Measurements from ENCODE around the gene ZC3H13. TPM values are rescaled to one million over a fixed set of nuclear protein-coding genes. Genes with fewer than 3 reads are reported as not detected.

ZC3H13 gene
- 38.8 to 45.0 TPM (median 39.6 TPM) in 3 replicates for total RNA-seq
- long read RNA-seq, partial matches to known transcripts = 8 of 22 reads
- long read RNA-seq, other reads (novel, unspliced or antisense) = 14 of 22 reads

- Mint-ChIP-seq H3K9me3 (ENCODE audit: low read depth) (no peaks in the 10 kb centered on the region), H3K4me1 (ENCODE audit: low read depth) (peaks cover 39% of the 10 kb centered on the region), H3K4me3 (ENCODE audit: unreplicated experiment) (peak within 1 kb of the TSS; percentile 97), H3K27me3 (ENCODE audit: low read depth) (no peaks in the 10 kb centered on the region), H3K27ac (ENCODE audit: unreplicated experiment) (peak within 1 kb of the TSS; percentile 99), H3K36me3 (ENCODE audit: low read depth) (no peaks in the 10 kb centered on the region)
- peak; percentile 97 for DNase-seq (ENCODE audit: low spot score)
- peak; percentile 69 for TF ChIP-seq CTCF (IDR thresholded peaks at IDR 0.05)
Measured at GRCh38 chr13:46052319-46053161, at the start of gene ZC3H13. TSS of gene ZC3H13 (minus strand) at chr13:46052746. CDS start at chr13:46045507, 7,239 bp downstream.

GRCh38 chr13:46102255-46102605, 49.7 kb upstream of the ZC3H13 start:
- no peaks in the 10 kb centered on the region for H3K9me3 Mint-ChIP-seq (ENCODE audit: low read depth)

GRCh38 chr13:46101484-46102254, 49.1 kb upstream of the ZC3H13 start:
- H3K27ac Mint-ChIP-seq (ENCODE audit: unreplicated experiment) = no peak overlapping the region
- no peak overlapping the region for H3K4me3 Mint-ChIP-seq (ENCODE audit: unreplicated experiment)
- no peaks in the 10 kb centered on the region for H3K27me3 Mint-ChIP-seq (ENCODE audit: low read depth)

More at GRCh38 chr13:46102255-46102605, 49.7 kb upstream of the ZC3H13 start:
- H3K36me3 Mint-ChIP-seq (ENCODE audit: low read depth) = no peaks in the 10 kb centered on the region
- DNase-seq (ENCODE audit: low spot score) = no peak
- no peak overlapping the region for H3K4me3 Mint-ChIP-seq (ENCODE audit: unreplicated experiment)
- peaks cover 9% of the 10 kb centered on the region for H3K4me1 Mint-ChIP-seq (ENCODE audit: low read depth)
- TF ChIP-seq CTCF (IDR thresholded peaks at IDR 0.05) = no peak
- no peak overlapping the region for H3K27ac Mint-ChIP-seq (ENCODE audit: unreplicated experiment)
- H3K27me3 Mint-ChIP-seq (ENCODE audit: low read depth) = no peaks in the 10 kb centered on the region

GRCh38 chr13:46101002-46101401, 48.5 kb upstream of the ZC3H13 start:
- H3K4me3 Mint-ChIP-seq (ENCODE audit: unreplicated experiment) = no peak overlapping the region
- DNase-seq (ENCODE audit: low spot score) = no peak
- peaks cover 12% of the 10 kb centered on the region for H3K4me1 Mint-ChIP-seq (ENCODE audit: low read depth)
- no peaks in the 10 kb centered on the region for H3K36me3 Mint-ChIP-seq (ENCODE audit: low read depth)
- no peaks in the 10 kb centered on the region for H3K27me3 Mint-ChIP-seq (ENCODE audit: low read depth)
- H3K27ac Mint-ChIP-seq (ENCODE audit: unreplicated experiment) = no peak overlapping the region
- TF ChIP-seq CTCF (IDR thresholded peaks at IDR 0.05) = no peak
- no peaks in the 10 kb centered on the region for H3K9me3 Mint-ChIP-seq (ENCODE audit: low read depth)

More at GRCh38 chr13:46101484-46102254, 49.1 kb upstream of the ZC3H13 start:
- H3K9me3 Mint-ChIP-seq (ENCODE audit: low read depth) = no peaks in the 10 kb centered on the region
- peaks cover 12% of the 10 kb centered on the region for H3K4me1 Mint-ChIP-seq (ENCODE audit: low read depth)
- DNase-seq (ENCODE audit: low spot score) = no peak
- TF ChIP-seq CTCF (IDR thresholded peaks at IDR 0.05) = no peak
- no peaks in the 10 kb centered on the region for H3K36me3 Mint-ChIP-seq (ENCODE audit: low read depth)

GRCh38 chr13:46100191-46100815, 47.8 kb upstream of the ZC3H13 start:
- no peak overlapping the region for H3K4me3 Mint-ChIP-seq (ENCODE audit: unreplicated experiment)
- H3K9me3 Mint-ChIP-seq (ENCODE audit: low read depth) = no peaks in the 10 kb centered on the region
- no peaks in the 10 kb centered on the region for H3K36me3 Mint-ChIP-seq (ENCODE audit: low read depth)
- peaks cover 12% of the 10 kb centered on the region for H3K4me1 Mint-ChIP-seq (ENCODE audit: low read depth)
- peak overlapping the region; percentile 52 for H3K27ac Mint-ChIP-seq (ENCODE audit: unreplicated experiment)
- H3K27me3 Mint-ChIP-seq (ENCODE audit: low read depth) = no peaks in the 10 kb centered on the region
- DNase-seq (ENCODE audit: low spot score) = no peak
- TF ChIP-seq CTCF (IDR thresholded peaks at IDR 0.05) = no peak
